DMS114 treated with DMSO at 0.1 percent for 48 hours (cell line): ENCODE data around the gene LHX5.

Experiments
- DNase-seq: peaks from one replicate; lab custom pipeline; 2025; ENCODE audit not compliant: unreplicated experiment; lab: John Stamatoyannopoulos, UW

The LHX5 gene

DNA sequence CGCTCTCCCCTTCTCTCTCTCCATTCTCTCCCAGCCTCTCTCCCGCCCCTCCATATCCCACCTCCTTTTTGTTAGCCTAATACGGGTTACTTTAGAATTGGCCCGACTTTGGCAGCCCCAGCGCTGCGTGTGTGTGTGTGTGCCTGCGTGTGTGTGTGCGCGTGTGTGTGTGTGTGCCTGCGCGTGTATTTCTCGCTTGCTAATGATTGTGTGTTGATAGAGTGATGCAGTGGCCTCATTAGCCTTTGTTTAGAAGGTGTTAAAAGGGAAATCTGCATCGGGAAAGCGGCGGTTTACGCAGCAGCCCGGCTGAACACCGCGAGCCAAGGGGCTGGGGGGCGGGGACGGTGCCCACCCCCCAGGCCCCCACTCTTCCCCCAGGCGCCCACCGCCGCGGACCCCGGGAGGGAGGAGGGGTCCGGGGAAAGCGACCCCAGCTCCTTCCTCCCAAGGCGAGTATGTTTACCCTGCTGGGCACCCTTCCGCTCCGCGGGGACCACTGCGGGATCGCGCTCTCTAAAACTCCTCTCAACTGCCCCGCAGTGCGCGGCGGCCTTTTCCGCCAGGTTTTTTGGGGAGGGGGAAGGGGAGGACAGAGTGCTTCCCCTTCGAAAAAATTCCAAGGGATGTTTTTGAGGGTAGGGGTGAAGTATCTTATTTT, 6.8 kb upstream of the LHX5 start:
- DNase-seq = no peak

DNA sequence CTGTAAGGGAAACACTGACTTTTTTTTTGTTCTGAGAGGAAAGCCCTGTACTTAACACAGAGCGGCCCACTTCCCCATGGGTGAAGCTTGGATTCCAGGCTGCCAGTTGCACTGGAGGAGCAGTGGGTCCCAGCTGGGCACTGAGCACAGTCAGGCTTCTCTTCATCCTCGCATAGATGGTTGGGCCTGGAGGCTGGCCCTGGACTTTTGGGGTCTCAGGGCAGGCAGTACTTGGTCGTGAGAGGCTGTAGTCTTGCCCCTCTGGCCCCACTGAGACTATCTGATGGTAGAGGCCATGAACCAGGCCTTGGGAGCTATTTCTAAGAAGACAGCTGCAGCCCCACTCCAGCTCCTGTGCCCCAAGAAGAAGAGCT, 6.2 kb upstream of the LHX5 start:
- no peak for DNase-seq

DNA sequence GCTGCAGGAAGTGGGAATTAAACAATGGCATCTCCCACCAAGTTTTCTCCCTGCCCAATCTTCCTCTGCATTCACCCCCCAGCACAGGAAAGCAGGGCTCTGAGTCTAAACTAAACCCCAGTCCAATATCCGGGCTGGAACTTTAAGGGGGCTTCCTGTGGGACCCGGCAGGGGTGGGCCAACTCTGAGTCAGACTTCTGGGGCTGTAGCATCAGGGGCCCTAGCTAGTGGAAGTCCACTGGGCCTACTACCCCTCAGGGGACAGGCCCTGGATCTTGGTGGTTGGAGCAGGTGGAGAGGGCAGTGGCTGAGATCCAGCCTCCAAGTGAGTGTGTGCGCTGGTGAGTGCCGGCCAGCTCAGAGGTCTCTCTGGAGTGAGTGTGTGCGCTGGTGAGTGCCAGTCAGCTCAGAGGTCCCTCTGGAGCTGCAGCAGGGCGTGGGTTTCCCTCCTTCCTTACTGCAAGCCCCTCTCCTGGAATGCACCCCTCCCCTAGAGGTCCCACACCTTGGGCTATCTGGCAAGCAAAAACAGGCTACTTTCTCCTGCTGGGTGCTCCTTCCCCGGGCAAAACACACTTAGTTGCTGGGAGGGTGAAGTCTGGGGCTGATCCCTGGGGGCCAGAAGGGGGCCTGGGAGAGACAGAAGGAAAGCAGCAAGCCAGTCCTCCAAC, 5.6 kb upstream of the LHX5 start:
- DNase-seq = no peak

DNA sequence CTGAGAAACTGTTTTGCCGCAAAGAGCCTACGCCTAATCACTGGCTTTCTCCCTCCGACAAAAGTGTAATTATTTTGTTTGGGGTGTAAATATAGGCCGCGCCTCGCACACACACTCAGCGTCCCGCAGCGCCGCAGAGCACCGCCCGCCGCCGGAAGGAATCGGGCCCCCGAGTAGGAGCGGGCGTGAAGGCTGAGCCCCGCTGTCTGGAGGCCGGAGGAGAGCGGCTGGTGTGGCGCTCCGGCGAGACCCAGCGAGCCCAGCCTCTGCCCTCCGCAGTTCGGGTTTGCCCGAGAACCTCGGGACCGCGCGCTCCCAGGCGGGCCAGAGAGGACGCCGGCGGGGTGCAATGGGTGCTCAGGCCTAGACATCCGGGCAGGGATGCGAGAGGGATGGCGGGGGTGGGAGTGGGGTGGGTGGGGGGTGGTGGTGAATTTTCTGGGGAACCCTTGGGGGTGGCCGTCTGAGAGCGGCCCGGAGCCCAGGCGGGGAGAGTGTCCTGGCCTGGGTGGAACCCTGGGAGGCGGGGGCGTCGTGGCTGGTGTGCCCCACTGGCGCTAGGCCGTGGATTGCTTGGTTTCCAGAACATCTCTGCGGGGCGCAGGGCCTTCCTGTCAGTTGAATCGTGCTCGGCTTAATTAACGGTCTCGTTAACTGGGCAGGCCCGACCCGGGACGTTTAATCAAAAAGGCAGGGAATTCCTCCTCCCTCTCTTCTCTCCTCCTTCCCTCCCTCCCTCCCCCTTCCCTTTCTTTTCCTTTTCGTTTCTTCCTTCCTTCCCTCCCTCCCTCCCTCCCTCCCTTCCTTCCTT, 4.7 kb upstream of the LHX5 start:
- DNase-seq = no peak

DNA sequence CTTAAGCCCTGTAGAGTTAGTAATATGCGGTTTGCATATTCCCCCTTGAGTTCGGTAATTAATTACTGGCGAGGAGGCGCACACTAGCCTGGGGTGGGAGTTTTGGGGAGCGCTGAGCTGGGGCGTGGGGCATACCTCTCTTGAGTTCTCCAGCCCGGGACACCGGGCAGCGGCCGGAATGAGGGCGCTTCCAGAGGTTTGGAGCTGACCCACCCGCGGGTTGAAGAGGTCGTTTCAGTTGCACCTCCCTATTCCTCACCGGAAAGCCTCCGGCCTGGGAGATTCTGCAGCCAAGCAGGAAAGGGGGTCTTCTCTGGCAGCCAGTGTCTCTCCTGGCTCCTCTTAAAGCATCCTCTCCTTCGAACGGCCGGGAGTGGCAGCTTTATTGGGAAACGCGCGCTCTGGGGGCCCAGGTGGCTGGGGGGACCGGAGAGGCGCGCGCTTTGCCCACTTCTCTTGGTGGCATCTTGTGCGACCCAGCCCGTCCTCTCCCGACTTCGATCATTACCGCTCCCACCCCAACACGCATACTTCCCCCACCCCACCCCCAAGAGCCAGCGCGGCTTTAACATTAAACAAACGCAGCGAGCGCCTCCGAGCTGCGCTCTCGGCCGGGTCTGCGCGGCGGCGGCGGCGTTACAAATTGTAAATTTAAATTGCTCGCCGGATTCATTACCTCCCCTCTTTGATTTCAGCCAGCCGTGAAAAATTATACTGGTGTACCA, 3.9 kb upstream of the LHX5 start:
- DNase-seq = no peak

DNA sequence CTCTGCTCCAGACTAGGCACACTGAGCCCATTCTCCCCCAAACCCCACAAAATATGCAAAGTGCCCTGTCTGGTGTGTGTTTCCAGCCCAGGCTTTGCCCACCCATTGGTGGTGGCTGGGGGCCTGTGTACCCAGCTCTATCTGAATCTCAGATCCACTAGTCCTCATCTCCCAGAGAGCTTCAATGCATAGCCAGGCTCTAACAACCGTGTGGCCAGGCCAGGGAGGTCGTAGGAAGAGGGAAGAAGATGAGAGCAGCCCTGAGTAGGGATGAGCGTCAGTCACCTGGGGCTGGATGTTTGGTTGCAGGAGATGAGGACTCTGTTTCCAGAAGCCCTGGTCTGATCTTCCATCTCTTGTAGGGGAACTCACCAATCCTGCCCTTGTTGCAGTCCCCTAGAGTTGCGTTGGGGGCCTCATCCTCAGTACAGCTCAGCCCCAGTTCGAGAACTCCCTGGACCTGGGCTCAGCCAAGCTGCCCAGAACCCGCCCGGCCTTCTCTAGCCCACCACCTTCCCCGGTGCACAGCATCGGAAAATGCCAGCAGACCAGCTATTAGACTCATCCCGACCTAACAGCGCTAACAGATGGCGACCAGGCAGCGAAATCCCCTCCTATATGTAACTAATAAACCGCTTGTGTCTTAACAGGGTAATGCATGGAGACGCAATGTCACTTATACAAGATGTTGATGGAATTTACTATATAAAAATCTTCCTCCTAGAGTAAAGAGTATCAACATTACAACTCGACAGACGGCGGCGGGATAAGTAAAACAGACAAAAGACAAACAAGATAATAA, 3.2 kb upstream of the LHX5 start:
- no peak for DNase-seq

DNA sequence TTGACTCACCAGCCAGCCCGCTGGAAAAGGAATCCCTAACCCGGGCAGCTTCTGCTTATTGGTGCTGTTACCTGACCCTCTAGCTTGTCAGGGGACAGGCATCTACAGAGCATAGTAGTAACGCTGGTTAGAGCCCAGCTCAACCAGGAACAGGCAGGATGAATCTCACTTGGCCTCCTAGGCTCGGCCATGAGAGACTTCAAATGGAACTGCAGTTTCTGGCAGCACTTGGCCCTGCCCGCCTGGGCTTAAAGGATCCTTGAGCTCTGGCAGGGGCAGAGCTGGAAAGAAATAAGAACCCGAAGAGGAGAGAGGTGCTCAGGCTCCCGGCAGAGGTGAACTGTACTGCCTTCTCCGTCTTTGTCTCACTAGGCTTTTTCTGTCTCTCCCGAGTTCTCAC, 2.3 kb upstream of the LHX5 start:
- DNase-seq = no peak

DNA sequence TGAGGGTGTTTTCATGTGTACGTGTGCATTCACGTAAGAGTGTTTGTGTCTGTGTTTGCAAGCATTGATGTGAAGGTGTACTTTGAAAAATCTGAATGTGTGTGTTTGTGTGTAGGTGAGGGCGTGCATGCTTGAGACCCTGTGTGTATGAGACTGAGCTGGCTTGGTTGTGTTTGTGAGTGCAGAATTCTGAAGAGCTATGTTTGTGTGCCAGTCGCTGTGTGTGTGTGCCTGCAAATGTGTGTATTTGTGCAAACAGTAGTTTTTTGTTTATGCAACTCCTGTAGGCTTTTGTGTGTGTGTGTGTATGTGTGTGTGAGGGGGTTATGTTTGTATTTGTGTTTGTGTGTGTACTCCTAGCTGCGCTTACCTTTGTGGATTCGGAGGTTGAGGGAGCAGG, 1.7 kb upstream of the LHX5 start:
- no peak for DNase-seq

DNA sequence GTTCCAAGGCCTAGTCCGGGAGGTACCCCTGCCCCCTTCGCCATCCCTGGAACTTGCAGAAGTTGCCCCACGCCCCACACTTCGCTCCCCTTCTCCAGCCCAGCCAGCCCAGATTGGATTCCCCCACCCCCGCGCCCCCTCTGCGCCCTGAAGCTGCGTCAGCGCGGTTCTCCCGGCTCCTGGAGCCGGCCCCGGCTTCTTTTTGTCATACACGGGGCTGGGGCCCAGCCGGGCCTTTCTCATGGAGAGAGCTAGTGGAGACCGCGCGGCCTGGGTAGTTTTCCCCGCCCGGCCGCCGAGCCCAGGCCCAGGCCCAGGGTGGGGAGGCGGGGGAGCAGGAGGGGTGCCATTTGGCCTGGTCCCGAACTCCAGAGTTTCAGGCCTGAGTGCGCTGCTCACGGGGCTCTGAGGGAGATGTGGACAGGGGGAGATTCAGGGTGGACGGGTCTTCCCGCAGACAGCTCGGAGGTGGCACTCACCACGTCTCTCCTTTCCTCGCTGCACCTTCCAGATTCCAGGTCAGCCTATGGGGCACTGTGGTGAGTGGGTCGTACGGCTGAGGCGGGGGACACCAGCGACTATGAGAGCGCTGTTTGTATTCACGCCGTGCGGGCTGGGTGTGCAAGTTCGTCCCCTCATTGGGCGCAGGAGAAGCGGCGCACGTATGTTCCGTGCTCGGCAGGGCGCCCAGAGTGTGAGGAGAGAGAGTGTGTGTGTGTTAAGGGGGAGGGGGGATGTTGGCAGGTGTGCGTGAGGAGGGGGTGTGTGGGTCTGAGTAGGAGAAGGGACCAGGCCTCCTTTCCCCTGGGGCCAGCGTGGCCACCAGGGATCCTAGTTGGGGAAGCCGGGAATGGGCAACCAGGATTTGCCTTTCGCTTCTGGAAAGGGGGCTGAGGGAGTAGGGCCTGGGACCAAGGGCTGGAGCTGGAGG, 785 bp upstream of the LHX5 start:
- no peak for DNase-seq

DNA sequence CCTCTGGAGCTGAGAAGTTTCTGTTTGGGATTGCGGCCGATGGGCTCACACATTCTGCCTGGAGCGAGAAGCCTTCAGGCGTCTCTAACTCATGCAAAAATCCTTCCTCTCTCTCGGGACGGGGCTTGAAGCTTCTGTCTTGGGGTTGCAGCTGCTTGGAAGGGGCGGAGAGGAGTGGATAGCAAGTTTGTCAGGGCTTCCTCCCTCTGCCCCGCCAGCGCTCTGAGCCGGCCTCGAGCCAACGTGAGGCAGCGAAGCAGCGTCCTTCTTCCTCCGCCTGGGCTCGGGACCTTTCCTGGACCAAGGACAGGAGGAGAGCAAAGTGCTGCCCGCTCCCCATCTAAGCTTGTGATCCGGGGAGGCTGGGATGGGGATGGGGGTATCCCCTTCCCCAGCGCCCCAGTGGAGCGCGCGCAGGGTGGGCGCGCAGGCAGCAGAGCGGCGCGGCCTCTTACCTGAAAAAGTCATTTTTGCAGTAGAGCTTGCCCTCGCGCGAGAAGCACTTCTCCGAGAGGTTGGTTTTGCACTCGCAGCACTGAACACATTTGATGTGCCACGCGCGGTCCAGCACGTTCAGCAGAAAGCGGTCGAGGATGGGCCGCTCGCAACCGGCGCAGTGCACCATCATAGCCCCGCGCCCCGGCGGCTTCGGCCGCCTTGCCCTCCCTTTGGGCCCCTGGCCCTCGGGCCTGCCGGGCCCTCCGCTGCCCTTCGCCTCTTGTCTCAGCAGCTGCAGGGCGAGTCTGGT, 626 bp downstream of the LHX5 start:
- DNase-seq = no peak

DNA sequence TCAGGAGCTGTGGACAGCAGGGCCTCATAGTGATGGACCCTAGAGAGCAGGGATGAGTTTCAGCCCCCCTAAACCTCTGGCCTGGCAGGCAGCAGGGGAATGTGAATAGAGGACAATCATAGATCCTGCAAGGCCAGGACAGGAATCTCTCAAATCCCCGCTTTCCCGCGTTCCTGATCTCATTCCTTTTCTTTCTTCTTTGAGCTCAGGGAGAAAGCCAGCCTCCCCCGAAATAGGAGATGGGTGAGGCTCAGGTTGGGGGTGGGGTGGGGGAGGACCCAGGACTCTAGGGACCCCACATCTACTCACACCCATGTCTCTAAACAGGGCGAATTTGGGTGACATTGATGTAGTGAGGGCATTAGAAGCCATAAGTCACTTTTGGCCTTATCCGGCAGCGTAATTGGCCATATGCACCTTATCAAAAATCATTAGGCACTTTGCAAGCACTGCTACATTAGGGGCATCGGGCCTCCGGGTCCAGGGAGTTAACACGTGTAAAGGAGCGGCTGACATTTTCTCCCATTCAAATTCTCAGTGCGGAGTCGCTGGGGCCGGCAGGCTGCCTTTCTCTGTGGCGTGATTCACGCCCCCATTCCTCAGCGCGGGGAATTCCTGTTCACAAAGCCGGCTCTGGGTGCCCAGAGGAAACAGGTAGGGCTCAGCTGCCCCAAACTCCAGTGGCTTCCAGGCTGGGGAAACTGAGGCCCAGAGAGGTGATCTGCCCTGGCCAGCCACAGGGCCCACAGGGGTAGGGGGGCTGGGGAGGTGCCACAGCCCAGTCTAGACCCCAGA, 1.5 kb downstream of the LHX5 start:
- no peak for DNase-seq

DNA sequence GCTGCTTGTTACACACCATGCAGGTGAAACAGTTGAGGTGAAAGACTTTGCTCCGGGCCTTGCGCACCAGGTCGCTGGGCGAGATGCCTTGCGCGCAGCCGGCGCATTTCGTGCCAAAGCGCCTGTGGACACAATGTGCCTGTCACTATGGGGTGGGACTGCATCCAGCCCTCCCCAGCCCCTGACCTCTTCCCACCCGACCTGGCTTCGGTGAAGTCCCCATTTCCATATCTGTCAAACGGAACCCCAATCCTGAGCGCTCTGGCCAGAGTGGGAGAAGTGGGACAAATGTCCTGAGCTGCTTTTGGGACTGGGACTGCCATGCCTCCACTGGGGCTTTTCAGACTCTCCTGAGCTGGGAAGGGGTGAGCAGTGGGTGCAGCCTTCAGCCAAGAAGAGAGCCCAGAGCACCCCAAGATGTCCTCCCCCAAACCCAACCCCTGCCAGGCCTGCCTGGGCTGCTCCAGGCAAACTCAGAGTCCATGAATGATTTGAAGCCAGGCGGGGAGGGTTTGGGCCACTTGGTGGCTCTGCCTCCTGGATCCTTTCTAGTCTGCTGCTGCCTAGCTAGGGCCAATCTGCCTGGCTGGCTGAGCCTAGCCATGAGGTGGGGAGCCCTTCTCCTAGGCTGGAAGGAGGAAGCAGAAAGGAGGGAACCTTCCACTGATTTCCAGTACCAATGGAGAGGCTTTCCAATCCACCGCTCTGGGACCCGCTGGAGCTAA, 2.3 kb downstream of the LHX5 start:
- DNase-seq = no peak

DNA sequence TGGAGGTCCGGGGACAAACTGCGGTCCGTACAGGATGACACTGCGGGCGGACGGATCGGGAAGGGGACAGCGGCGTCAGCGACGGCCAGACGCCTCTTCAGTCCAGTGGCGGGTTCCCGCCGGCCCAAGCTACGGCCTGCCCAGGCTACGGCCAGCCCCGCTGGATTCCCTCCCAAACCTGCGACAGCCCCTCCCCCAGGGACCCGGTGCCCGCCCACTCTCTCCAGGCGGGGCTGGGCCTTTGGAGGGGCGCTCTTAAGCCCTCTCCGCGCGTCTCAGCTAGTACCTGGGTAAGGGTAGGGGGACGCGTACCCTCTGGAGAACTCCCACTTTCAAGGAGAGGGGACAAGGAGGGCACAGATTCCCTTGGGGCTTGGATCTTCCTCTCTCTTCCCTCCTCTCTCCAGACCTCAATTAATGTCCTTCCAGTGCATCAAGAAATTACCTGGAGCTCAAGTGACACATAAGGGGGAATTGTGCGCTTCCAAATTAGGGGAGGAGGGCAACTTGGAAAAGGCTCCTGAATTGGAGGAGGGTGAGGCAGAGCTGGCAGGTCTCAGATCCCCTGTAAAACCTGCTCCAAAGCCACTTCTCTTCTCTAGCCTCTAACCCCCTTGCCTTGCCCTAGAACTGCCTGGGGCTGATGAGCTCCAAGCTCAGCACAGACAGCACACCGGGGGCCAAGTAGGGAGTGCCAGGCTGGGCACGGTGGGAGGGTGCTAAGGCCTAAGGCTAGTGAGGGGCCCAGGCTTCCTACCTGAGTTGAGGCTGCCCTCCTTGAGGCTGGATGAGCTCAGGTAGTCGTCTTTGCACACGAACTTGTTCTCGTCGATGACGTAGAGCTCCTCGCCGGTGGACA, 3.1 kb downstream of the LHX5 start:
- DNase-seq = no peak

DNA sequence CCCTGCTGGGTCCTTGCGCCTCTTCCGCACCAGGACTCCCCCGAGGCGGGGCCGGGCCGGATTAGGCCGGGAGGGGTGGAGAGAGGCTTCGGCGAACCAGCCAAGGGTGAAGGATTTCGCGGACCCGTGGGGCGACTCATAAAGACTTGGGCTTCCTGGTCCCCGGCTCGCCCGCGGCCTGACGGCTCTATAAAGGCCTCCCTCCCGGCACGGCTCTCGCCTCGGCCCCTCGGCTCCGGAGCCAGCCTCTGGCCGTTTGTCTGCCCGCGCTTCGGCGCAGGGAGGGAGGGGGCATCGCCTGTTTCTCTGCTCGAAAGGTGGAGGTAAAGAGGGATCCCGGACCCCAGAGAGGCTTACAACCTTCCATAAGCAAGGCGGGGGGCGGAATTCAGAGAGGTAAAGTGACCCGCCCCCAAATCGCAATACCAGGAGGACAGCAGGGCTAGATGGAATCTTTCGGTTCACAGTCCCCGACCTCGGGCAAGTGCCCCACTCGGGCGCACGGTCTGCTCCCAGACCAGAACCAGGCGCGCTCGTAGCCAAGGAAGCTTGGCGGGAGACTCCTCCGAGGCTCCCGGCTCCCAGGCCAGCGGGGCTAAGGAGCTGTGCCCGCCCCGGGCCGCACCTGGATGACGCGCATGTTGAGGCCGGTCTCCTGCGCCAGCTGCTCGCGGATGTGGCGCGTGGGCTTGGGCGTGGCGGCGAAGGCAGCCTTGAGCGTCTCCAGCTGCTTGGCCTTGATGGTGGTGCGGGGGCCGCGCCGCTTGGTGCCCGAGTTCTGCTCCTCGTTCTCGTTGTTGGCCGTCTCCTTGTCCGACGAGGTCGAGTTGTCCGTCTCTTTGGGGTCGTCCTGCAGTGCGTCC, 3.9 kb downstream of the LHX5 start:
- no peak for DNase-seq

DNA sequence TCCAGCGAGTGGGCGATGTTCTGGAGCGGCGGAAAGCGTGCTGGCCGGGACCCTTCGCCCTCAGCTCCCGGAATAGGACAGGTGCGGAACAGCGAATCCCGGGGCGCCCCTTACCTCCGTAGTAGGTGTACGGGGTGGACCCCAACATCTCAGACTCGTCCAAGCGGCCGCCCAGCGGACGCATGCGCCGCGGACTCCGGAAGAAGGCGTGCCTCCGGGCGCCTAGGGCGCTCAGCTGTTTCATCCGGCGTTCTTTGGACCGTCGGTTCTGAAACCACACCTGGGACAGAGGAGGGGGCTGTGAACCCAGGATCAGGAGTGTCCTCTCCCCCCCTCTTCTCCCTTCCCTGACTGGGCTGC, 4.5 kb downstream of the LHX5 start:
- DNase-seq = no peak
